Measurements from ENCODE around the gene SYNJ2. TPM values are rescaled to one million over a fixed set of nuclear protein-coding genes. Genes with fewer than 3 reads are reported as not detected.

The SYNJ2 gene
- total and polyA plus RNA-seq, 2 experiments from 2014 or later = 2.8 to 5.6 TPM

- TF ChIP-seq, protein P1, sequence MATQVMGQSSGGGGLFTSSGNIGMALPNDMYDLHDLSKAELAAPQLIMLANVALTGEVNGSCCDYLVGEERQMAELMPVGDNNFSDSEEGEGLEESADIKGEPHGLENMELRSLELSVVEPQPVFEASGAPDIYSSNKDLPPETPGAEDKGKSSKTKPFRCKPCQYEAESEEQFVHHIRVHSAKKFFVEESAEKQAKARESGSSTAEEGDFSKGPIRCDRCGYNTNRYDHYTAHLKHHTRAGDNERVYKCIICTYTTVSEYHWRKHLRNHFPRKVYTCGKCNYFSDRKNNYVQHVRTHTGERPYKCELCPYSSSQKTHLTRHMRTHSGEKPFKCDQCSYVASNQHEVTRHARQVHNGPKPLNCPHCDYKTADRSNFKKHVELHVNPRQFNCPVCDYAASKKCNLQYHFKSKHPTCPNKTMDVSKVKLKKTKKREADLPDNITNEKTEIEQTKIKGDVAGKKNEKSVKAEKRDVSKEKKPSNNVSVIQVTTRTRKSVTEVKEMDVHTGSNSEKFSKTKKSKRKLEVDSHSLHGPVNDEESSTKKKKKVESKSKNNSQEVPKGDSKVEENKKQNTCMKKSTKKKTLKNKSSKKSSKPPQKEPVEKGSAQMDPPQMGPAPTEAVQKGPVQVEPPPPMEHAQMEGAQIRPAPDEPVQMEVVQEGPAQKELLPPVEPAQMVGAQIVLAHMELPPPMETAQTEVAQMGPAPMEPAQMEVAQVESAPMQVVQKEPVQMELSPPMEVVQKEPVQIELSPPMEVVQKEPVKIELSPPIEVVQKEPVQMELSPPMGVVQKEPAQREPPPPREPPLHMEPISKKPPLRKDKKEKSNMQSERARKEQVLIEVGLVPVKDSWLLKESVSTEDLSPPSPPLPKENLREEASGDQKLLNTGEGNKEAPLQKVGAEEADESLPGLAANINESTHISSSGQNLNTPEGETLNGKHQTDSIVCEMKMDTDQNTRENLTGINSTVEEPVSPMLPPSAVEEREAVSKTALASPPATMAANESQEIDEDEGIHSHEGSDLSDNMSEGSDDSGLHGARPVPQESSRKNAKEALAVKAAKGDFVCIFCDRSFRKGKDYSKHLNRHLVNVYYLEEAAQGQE (IDR thresholded peaks at IDR 0.05; ENCODE audit: unreplicated experiment) = no peak
- no peak for TF ChIP-seq ZNF114 (CRISPR knock-in tag; IDR thresholded peaks at IDR 0.05)
- no peak for TF ChIP-seq ZNF331 (CRISPR knock-in tag; IDR thresholded peaks at IDR 0.05; ENCODE audit: low read depth)
- TF ChIP-seq, protein P2, sequence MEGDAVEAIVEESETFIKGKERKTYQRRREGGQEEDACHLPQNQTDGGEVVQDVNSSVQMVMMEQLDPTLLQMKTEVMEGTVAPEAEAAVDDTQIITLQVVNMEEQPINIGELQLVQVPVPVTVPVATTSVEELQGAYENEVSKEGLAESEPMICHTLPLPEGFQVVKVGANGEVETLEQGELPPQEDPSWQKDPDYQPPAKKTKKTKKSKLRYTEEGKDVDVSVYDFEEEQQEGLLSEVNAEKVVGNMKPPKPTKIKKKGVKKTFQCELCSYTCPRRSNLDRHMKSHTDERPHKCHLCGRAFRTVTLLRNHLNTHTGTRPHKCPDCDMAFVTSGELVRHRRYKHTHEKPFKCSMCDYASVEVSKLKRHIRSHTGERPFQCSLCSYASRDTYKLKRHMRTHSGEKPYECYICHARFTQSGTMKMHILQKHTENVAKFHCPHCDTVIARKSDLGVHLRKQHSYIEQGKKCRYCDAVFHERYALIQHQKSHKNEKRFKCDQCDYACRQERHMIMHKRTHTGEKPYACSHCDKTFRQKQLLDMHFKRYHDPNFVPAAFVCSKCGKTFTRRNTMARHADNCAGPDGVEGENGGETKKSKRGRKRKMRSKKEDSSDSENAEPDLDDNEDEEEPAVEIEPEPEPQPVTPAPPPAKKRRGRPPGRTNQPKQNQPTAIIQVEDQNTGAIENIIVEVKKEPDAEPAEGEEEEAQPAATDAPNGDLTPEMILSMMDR (conservative IDR thresholded peaks at IDR 0.05; ENCODE audit: low read depth in 2 of 2) = no peak
- no peak for TF ChIP-seq CREB1 (CRISPR knock-in tag; IDR thresholded peaks at IDR 0.05; ENCODE audit: low read depth)
- TF ChIP-seq, protein P3, sequence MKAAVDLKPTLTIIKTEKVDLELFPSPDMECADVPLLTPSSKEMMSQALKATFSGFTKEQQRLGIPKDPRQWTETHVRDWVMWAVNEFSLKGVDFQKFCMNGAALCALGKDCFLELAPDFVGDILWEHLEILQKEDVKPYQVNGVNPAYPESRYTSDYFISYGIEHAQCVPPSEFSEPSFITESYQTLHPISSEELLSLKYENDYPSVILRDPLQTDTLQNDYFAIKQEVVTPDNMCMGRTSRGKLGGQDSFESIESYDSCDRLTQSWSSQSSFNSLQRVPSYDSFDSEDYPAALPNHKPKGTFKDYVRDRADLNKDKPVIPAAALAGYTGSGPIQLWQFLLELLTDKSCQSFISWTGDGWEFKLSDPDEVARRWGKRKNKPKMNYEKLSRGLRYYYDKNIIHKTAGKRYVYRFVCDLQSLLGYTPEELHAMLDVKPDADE (IDR thresholded peaks at IDR 0.05) = no peak
- no peak for TF ChIP-seq STAT1 (IDR thresholded peaks at IDR 0.05; ENCODE audit: unreplicated experiment)
- TF ChIP-seq EZH2 (IDR thresholded peaks at IDR 0.05; ENCODE audit: low read depth, unreplicated experiment) = no peak
- no peak for TF ChIP-seq EZH2phosphoT487 (IDR thresholded peaks at IDR 0.05; ENCODE audit: unreplicated experiment)
- no peak for TF ChIP-seq POLR2AphosphoS5 (IDR thresholded peaks at IDR 0.05; ENCODE audit: low read depth)
- TF ChIP-seq JUNB (IDR thresholded peaks at IDR 0.05; ENCODE audit: unreplicated experiment) = no peak
Measured at GRCh38 chr6:158058171-158058651, 76.5 kb downstream of the SYNJ2 start (continued).

DNA sequence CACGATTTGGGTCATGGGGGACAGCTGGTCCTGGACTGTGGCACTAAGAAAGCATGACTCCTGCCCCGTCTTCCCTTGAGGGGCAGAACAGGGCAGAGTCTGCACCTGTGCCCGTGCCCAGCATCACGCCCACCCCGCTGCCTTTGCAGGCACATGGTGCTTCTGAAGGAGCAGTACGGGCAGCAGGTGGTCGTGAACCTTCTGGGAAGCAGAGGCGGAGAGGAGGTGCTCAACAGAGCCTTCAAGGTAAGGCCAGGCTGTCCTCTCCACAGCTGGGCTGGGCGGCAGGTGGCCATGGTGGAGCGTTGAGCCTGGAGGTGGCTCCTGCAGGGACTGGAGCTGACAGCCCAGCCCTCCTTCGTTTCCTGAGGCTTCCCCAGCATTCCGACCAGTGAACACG, 77.4 kb downstream of the SYNJ2 start:
- peaks cover 4% of the 10 kb centered on the region for H3K27me3 Mint-ChIP-seq (ENCODE audit: insufficient read depth, low read depth, poor library complexity)
- no peak overlapping the region for H3K4me3 Mint-ChIP-seq
- Histone ChIP-seq H3K36me3 (ENCODE audit: insufficient read depth) (no peaks in the 10 kb centered on the region), H2AFZ (no peak overlapping the region), H3K4me1 (ENCODE audit: insufficient read depth) (no peaks in the 10 kb centered on the region), H3K9me2 (ENCODE audit: insufficient read depth) (no peaks in the 10 kb centered on the region), H4K20me1 (replicated peaks; ENCODE audit: insufficient read depth) (no peaks in the 10 kb centered on the region), H3K27me3 (ENCODE audit: insufficient read depth) (no peaks in the 10 kb centered on the region), H3F3A (replicated peaks; ENCODE audit: low read depth) (no peaks in the 10 kb centered on the region), H3K4me3 (no peak overlapping the region), H3K27ac (ENCODE audit: low read depth) (no peak overlapping the region), H3K4me2 (no peak overlapping the region), H3K79me2 (replicated peaks; ENCODE audit: insufficient read depth) (no peaks in the 10 kb centered on the region)
- no peak overlapping the region for H3K27ac Mint-ChIP-seq
- ATAC-seq (no peak), DNase-seq (ENCODE audit: low spot score) (no peak)
- H3K9me3 Mint-ChIP-seq = no peaks in the 10 kb centered on the region
- peaks cover 6% of the 10 kb centered on the region for H3K4me1 Mint-ChIP-seq
- peaks cover 11% of the 10 kb centered on the region; the same call in 1 of the 3 replicates for H3K36me3 Mint-ChIP-seq (ENCODE audit: low read depth)
- TF ChIP-seq, protein P3 (IDR thresholded peaks at IDR 0.05) = no peak
- TF ChIP-seq CREB1 (CRISPR knock-in tag; IDR thresholded peaks at IDR 0.05; ENCODE audit: low read depth) (no peak), NANOG (IDR thresholded peaks at IDR 0.05; ENCODE audit: borderline replicate concordance) (no peak), JUNB (IDR thresholded peaks at IDR 0.05; ENCODE audit: unreplicated experiment) (no peak)

Measured in GM23338 (cell line).